IMR-90 (cell line): ENCODE results near the gene AP5B1. TPM values are rescaled to one million over a fixed set of nuclear protein-coding genes. Genes with fewer than 3 reads are reported as not detected.

Source experiments
- ATAC-seq: fragments of 200-7000 bp; cut with Tn5 transposase; 2 replicates; pipeline ENCODE4 v1.9.1; 2020; ENCODE audit warnings: low read depth, mild to moderate bottlenecking, moderate library complexity
- BruUV-seq: library from RNA; stranded (reverse); fragments of 400-500 nt; replicated peaks from 2 replicates; lab custom pipeline; 2021; lab: Mats Ljungman, UMichigan
- CTCF ChIA-PET: fragments of 300-600 bp; formaldehyde crosslinking; extraction: SDS; loops from one replicate; lab custom pipeline; 2021; ENCODE audit warnings: antibody characterized with exemption; lab: Yijun Ruan, JAX
- POLR2A ChIA-PET: fragments of 300-600 bp; sonication (Branson Sonifier 250); formaldehyde crosslinking; loops from one replicate; lab custom pipeline; 2022; ENCODE audit warnings: antibody characterized with exemption; ENCODE audit not compliant: unreplicated experiment; lab: Charles Lee
- DNase-seq: peaks from one replicate; pipeline ENCODE4 v3.0.0; 2013
- H2AFZ ChIP-seq: replicated peaks from 2 replicates; pipeline ENCODE3; 2013; ENCODE audit warnings: low read length, mild to moderate bottlenecking; ENCODE audit not compliant: poor library complexity
- H2AK5ac ChIP-seq: 2 replicates; pipeline ENCODE4 v1.6.1; 2013; ENCODE audit warnings: low read depth, low read length, inconsistent platforms
- H2AK9ac ChIP-seq: replicated peaks from 2 replicates; pipeline ENCODE3; 2013; ENCODE audit warnings: mild to moderate bottlenecking, low read depth, low read length, moderate library complexity; ENCODE audit not compliant: poor library complexity
- H2BK120ac ChIP-seq: 2 replicates; pipeline ENCODE4 v1.6.1; 2013; ENCODE audit warnings: low read depth, low read length, inconsistent platforms
- H2BK15ac ChIP-seq: 3 replicates; pipeline ENCODE4 v1.6.1; 2013; ENCODE audit warnings: low read depth, low read length, inconsistent platforms
- H2BK20ac ChIP-seq: 2 replicates; pipeline ENCODE4 v1.6.1; 2013; ENCODE audit warnings: low read depth, mild to moderate bottlenecking, inconsistent platforms, low read length, moderate library complexity
- H2BK5ac ChIP-seq: 2 replicates; pipeline ENCODE4 v1.6.1; 2013; ENCODE audit warnings: mild to moderate bottlenecking, low read depth, low read length, inconsistent platforms; ENCODE audit not compliant: poor library complexity, severe bottlenecking
- H3K14ac ChIP-seq: replicated peaks from 2 replicates; pipeline ENCODE4 v1.6.1; 2013; ENCODE audit warnings: low read depth, low read length, inconsistent platforms
- H3K18ac ChIP-seq: 2 replicates; pipeline ENCODE4 v1.6.1; 2013; ENCODE audit warnings: low read depth, low read length, control low read depth
- H3K23ac ChIP-seq: 2 replicates; pipeline ENCODE4 v1.6.1; 2013; ENCODE audit warnings: low read depth, low read length, inconsistent platforms
- H3K27ac ChIP-seq: 2 replicates; pipeline ENCODE4 v1.5.1; 2013; ENCODE audit warnings: mild to moderate bottlenecking, control low read depth, low read length; ENCODE audit not compliant: insufficient read depth
- H3K27me3 ChIP-seq: 2 replicates; pipeline ENCODE4 v1.6.1; 2013; ENCODE audit warnings: low read length; ENCODE audit not compliant: control insufficient read depth, insufficient read depth
- H3K36me3 ChIP-seq: 2 replicates; pipeline ENCODE4 v1.6.1; 2013; ENCODE audit warnings: low read length, mixed read lengths; ENCODE audit not compliant: control insufficient read depth, insufficient read depth
- H3K4ac ChIP-seq: 2 replicates; pipeline ENCODE4 v1.6.1; 2013; ENCODE audit warnings: low read depth, low read length, inconsistent platforms
- H3K4me1 ChIP-seq: 2 replicates; pipeline ENCODE4 v1.6.1; 2013; ENCODE audit warnings: low read length, mixed read lengths; ENCODE audit not compliant: control insufficient read depth, insufficient read depth
- H3K4me2 ChIP-seq: 2 replicates; pipeline ENCODE4 v1.6.1; 2013; ENCODE audit warnings: low read depth, mild to moderate bottlenecking, control low read depth, low read length, moderate library complexity
- H3K4me3 ChIP-seq: 2 replicates; pipeline ENCODE4 v1.5.1; 2013; ENCODE audit warnings: low read depth, mild to moderate bottlenecking, control low read depth, low read length, moderate library complexity; ENCODE audit not compliant: insufficient read depth
- H3K56ac ChIP-seq: 2 replicates; pipeline ENCODE4 v1.6.1; 2013; ENCODE audit warnings: low read length, inconsistent platforms; ENCODE audit not compliant: insufficient read depth; ENCODE audit errors: extremely low read depth
- H3K79me1 ChIP-seq, 2 experiments: 2 replicates each; pipeline ENCODE4 v1.6.1; 2013; ENCODE audit warnings: low read length in 2 of 2, inconsistent platforms in 1 of 2, low read depth in 1 of 2
- H3K9ac ChIP-seq: 2 replicates; pipeline ENCODE4 v1.6.1; 2013; ENCODE audit warnings: low read depth, low read length, control low read depth
- H3K9me1 ChIP-seq: 2 replicates; pipeline ENCODE4 v1.6.1; 2013; ENCODE audit warnings: low read length, inconsistent platforms; ENCODE audit not compliant: insufficient read depth
- H3K9me3 ChIP-seq: 2 replicates; pipeline ENCODE4 v1.6.1; 2013; ENCODE audit warnings: low read length; ENCODE audit not compliant: control insufficient read depth, insufficient read depth
- H4K20me1 ChIP-seq: 2 replicates; pipeline ENCODE4 v1.6.1; 2013; ENCODE audit warnings: low read length, inconsistent platforms; ENCODE audit not compliant: insufficient read depth
- H4K5ac ChIP-seq: 2 replicates; pipeline ENCODE4 v1.6.1; 2013; ENCODE audit warnings: mild to moderate bottlenecking, low read depth, low read length, control low read depth
- H4K8ac ChIP-seq, 2 experiments: 2 replicates each; pipeline ENCODE4 v1.6.1; 2013; ENCODE audit warnings: low read depth in 2 of 2, low read length in 2 of 2, control low read depth in 1 of 2, inconsistent platforms in 1 of 2
- H4K91ac ChIP-seq: 2 replicates; pipeline ENCODE4 v1.6.1; 2013; ENCODE audit warnings: low read depth, low read length, inconsistent platforms; ENCODE audit not compliant: insufficient read depth
- BHLHE40 ChIP-seq: fragments of 150-350 bp; IDR thresholded peaks from 2 replicates; pipeline ENCODE4 v1.6.1; 2016; ENCODE audit warnings: mild to moderate bottlenecking, low read depth, low read length
- CEBPB ChIP-seq: IDR thresholded peaks from 2 replicates; pipeline ENCODE4 v1.6.1; 2012; ENCODE audit warnings: low read depth, low read length, improper control_type of control experiment
- CHD1 ChIP-seq: IDR thresholded peaks from 2 replicates; pipeline ENCODE4 v1.6.1; 2012; ENCODE audit warnings: low read depth, low read length, improper control_type of control experiment
- CTCF ChIP-seq: conservative IDR thresholded peaks from 2 replicates; pipeline ENCODE4 v1.5.1; 2012; ENCODE audit warnings: mild to moderate bottlenecking, low read depth, low read length, improper control_type of control experiment
- FOS ChIP-seq: fragments of 150-350 bp; IDR thresholded peaks from 2 replicates; pipeline ENCODE4 v1.6.1; 2016; ENCODE audit warnings: low read depth, low read length
- MAFK ChIP-seq: IDR thresholded peaks from 2 replicates; pipeline ENCODE4 v1.6.1; 2012; ENCODE audit warnings: low read depth, low read length, improper control_type of control experiment
- MAZ ChIP-seq: IDR thresholded peaks from 2 replicates; pipeline ENCODE4 v1.6.1; 2012; ENCODE audit warnings: low read depth, mild to moderate bottlenecking, low read length, improper control_type of control experiment, moderate library complexity, borderline replicate concordance
- MXI1 ChIP-seq: IDR thresholded peaks from 2 replicates; pipeline ENCODE4 v1.6.1; 2012; ENCODE audit warnings: low read depth, mild to moderate bottlenecking, low read length, moderate library complexity, borderline replicate concordance
- NFE2L2 ChIP-seq: fragments of 150-350 bp; IDR thresholded peaks from 2 replicates; pipeline ENCODE4 v1.6.1; 2016; ENCODE audit warnings: low read depth, mild to moderate bottlenecking, low read length
- POLR2A ChIP-seq: IDR thresholded peaks from 2 replicates; pipeline ENCODE4 v1.6.1; 2012; ENCODE audit warnings: mild to moderate bottlenecking, low read depth, low read length
- RAD21 ChIP-seq: IDR thresholded peaks from 2 replicates; pipeline ENCODE4 v1.6.1; 2012; ENCODE audit warnings: low read length, improper control_type of control experiment
- RCOR1 ChIP-seq: IDR thresholded peaks from 2 replicates; pipeline ENCODE4 v1.6.1; 2012; ENCODE audit warnings: mild to moderate bottlenecking, low read length, improper control_type of control experiment; ENCODE audit not compliant: insufficient replicate concordance
- RFX5 ChIP-seq: IDR thresholded peaks from 2 replicates; pipeline ENCODE4 v1.8.0; 2012; ENCODE audit warnings: low read depth, mild to moderate bottlenecking, low read length, moderate library complexity
- SMC3 ChIP-seq: fragments of 150-350 bp; IDR thresholded peaks from 2 replicates; pipeline ENCODE4 v1.6.1; 2016; ENCODE audit warnings: low read depth, mild to moderate bottlenecking, antibody characterized with exemption, low read length, moderate library complexity
- WGBS, 2 experiments: methylation state at CpG; one replicate each; pipeline versions ENCODE4 v1.1.5 to v1.1.7; 2013; ENCODE audit warnings: missing lambda C conversion rate in 2 of 2; ENCODE audit not compliant: insufficient read length in 1 of 2; ENCODE audit errors: extremely low coverage in 2 of 2; 5-methylcytosine and 5-hydroxymethylcytosine counted together
- dilution Hi-C: fragments of 300-500 bp; cut with HindIII; formaldehyde crosslinking; loops from one replicate; pipeline ENCODE4 v1.14.3; 2018; ENCODE audit warnings: low sequenced_read_pairs; ENCODE audit not compliant: unreplicated experiment
- in situ Hi-C: fragments of 300-500 bp; cut with MboI; formaldehyde crosslinking; loops from 3 replicates; pipeline ENCODE4 v1.14.3; 2019; ENCODE audit warnings: low sequenced_read_pairs, inconsistent platforms, mixed read lengths
- intact Hi-C: fragments of 100-400 bp; cut with micrococcal nuclease; formaldehyde crosslinking; loops from 2 replicates; pipeline ENCODE4 v1.10.0; 2022
- polyA plus RNA-seq, 3 experiments: library from polyadenylated mRNA; depleted of rRNA; stranded (reverse); fragments of >200 nt; gene quantifications; 2 replicates each; pipeline ENCODE4 v1.2.3, GENCODE V29; 2012; ENCODE audit warnings: low replicate concordance in 1 of 3
- total RNA-seq: library from RNA; depleted of rRNA; stranded (reverse); fragments of >200 nt; gene quantifications from 2 replicates; pipeline ENCODE4 v1.2.3, GENCODE V29; 2012
- TF ChIP-seq, protein P1 (sequence below): fragments of 150-350 bp; IDR thresholded peaks from 2 replicates; pipeline ENCODE4 v1.6.1; 2016; ENCODE audit warnings: low read depth, mild to moderate bottlenecking, low read length, moderate library complexity, borderline replicate concordance
- TF ChIP-seq, protein P2 (sequence below): fragments of 150-350 bp; IDR thresholded peaks from 2 replicates; pipeline ENCODE4 v1.6.1; 2017; ENCODE audit warnings: mild to moderate bottlenecking, antibody characterized with exemption, low read length, low read depth

AP5B1 gene
- total and polyA plus RNA-seq, 2 of the 4 experiments (the other 2 are of a cell fraction): 2.5 to 5.0 TPM

DNA sequence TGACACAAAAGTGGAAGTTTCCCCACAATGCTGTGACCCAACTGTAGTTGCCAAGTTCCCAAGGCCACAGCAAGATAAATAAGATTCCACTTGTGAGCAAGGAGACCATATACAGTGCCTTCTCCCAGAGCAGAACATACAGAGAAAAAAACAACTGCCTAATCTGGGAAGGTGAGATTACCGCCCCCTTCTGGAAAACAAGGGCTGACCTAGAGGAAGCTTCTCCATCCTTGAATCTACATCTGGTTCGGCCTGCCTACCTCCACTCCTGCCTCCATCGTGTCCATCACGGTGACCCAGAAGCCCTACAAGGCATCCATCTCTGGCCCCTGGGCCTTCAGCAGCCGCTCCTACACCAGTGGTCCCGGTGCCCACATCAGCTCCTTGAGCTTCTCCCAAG, 54.1 kb downstream of the AP5B1 start:
- DNase-seq: no peak
- H2BK20ac ChIP-seq: no peak overlapping the region
- no peak overlapping the region for H3K4me2 ChIP-seq
- H3K9ac ChIP-seq: no peak overlapping the region
- no peak overlapping the region for H3K23ac ChIP-seq
- ATAC-seq: no peak
- in situ Hi-C loops: no loop called here
- H3K9me1 ChIP-seq: no peaks in the 10 kb centered on the region
- no peaks in the 10 kb centered on the region for H3K36me3 ChIP-seq
- no peak overlapping the region for H2AK5ac ChIP-seq
- no peak overlapping the region for H2AFZ ChIP-seq
- CTCF ChIA-PET: interaction anchor here (2.0 kb wide), 1 partner anchor 15 kb away, joined by 4 read pairs; the partner anchor contains the start of gene KAT5
- H3K27me3 ChIP-seq: peaks cover 12% of the 10 kb centered on the region
- TF ChIP-seq RFX5 (no peak), MAZ (no peak), RAD21 (no peak), SMC3 (no peak), MAFK (no peak), RCOR1 (no peak), POLR2A (no peak), FOS (no peak), BHLHE40 (no peak), CHD1 (no peak), CEBPB (no peak), CTCF (no peak), NFE2L2 (no peak), MXI1 (no peak)
- TF ChIP-seq, protein P1, sequence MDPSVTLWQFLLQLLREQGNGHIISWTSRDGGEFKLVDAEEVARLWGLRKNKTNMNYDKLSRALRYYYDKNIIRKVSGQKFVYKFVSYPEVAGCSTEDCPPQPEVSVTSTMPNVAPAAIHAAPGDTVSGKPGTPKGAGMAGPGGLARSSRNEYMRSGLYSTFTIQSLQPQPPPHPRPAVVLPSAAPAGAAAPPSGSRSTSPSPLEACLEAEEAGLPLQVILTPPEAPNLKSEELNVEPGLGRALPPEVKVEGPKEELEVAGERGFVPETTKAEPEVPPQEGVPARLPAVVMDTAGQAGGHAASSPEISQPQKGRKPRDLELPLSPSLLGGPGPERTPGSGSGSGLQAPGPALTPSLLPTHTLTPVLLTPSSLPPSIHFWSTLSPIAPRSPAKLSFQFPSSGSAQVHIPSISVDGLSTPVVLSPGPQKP: no peak
- TF ChIP-seq, protein P2, sequence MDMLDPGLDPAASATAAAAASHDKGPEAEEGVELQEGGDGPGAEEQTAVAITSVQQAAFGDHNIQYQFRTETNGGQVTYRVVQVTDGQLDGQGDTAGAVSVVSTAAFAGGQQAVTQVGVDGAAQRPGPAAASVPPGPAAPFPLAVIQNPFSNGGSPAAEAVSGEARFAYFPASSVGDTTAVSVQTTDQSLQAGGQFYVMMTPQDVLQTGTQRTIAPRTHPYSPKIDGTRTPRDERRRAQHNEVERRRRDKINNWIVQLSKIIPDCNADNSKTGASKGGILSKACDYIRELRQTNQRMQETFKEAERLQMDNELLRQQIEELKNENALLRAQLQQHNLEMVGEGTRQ: no peak
- no peak overlapping the region for H3K18ac ChIP-seq
- no peak overlapping the region for H4K91ac ChIP-seq
- POLR2A ChIA-PET: no interaction called here
- intact Hi-C loops: no loop called here
- no peak overlapping the region for H3K27ac ChIP-seq
- 74% methylated on average over 3 of the region's 6 CpGs; no CpG with 5 or more reads in 1 of the 2 experiments for WGBS, 2 experiments
- H4K8ac ChIP-seq: no peak overlapping the region
- no peak overlapping the region for H3K56ac ChIP-seq
- H3K4ac ChIP-seq: no peak overlapping the region
- no peak overlapping the region for H2BK120ac ChIP-seq
- no peak overlapping the region for H2BK5ac ChIP-seq
- H2AK9ac ChIP-seq: no peak overlapping the region
- H3K9me3 ChIP-seq: peaks cover 2% of the 10 kb centered on the region; the same call in 1 of the 2 replicates
- dilution Hi-C loops: no loop called here
- no peaks in the 10 kb centered on the region for H3K4me1 ChIP-seq
- BruUV-seq: no TSS peak
- H4K20me1 ChIP-seq: no peaks in the 10 kb centered on the region
- H3K14ac ChIP-seq: no peak overlapping the region
- H4K5ac ChIP-seq: no peak overlapping the region
- no peaks in the 10 kb centered on the region for H3K79me1 ChIP-seq
- no peak overlapping the region for H2BK15ac ChIP-seq
- no peak overlapping the region for H3K4me3 ChIP-seq
